HepG2 (cell line): Measurements from ENCODE around the gene ACSL5. TPM values are rescaled to one million over a fixed set of nuclear protein-coding genes. Genes with fewer than 3 reads are reported as not detected.

Experiments
- ATM ChIP-seq: fragments of 450-650 bp; IDR thresholded peaks from 2 replicates; pipeline ENCODE4 v1.7.1; 2017; ENCODE audit warnings: mild to moderate bottlenecking, borderline replicate concordance
- BRCA1 ChIP-seq: sonication (generic); formaldehyde crosslinking; IDR thresholded peaks from 2 replicates; pipeline ENCODE4 v1.4.0; 2020; ENCODE audit warnings: missing genetic modification reagents
- CSRNP1 ChIP-seq: sonication (generic); formaldehyde crosslinking; IDR thresholded peaks from 2 replicates; pipeline ENCODE4 v1.8.1; 2023; ENCODE audit warnings: mild to moderate bottlenecking, missing genetic modification reagents
- DPF2 ChIP-seq: sonication (generic); formaldehyde crosslinking; IDR thresholded peaks from 2 replicates; pipeline ENCODE4 v1.4.0; 2020; ENCODE audit warnings: mild to moderate bottlenecking, low read depth, missing genetic modification reagents, borderline replicate concordance
- EZH2 ChIP-seq: conservative IDR thresholded peaks from 2 replicates; pipeline ENCODE4 v1.6.1; 2012; ENCODE audit warnings: mild to moderate bottlenecking, low read depth, low read length, moderate library complexity
- GABPB1 ChIP-seq: IDR thresholded peaks from 2 replicates; pipeline ENCODE4 v1.6.1; 2016; ENCODE audit warnings: mild to moderate bottlenecking, missing genetic modification reagents, moderate library complexity, missing compliant biosample characterization
- GLI4 ChIP-seq: sonication (generic); formaldehyde crosslinking; IDR thresholded peaks from 2 replicates; pipeline ENCODE4 v1.5.1; 2020; ENCODE audit warnings: missing genetic modification reagents, mild to moderate bottlenecking, moderate library complexity, borderline replicate concordance
- KAT7 ChIP-seq: IDR thresholded peaks from 2 replicates; pipeline ENCODE4 v1.6.1; 2018; ENCODE audit warnings: borderline replicate concordance, missing compliant biosample characterization
- KMT2B ChIP-seq: IDR thresholded peaks from 2 replicates; pipeline ENCODE4 v1.6.1; 2016; ENCODE audit warnings: missing genetic modification reagents, missing compliant biosample characterization
- NFIB ChIP-seq: sonication (generic); formaldehyde crosslinking; IDR thresholded peaks from 2 replicates; pipeline ENCODE4 v1.9.0; 2021; ENCODE audit warnings: missing genetic modification reagents, mild to moderate bottlenecking, borderline replicate concordance
- NFIC ChIP-seq: IDR thresholded peaks from 2 replicates; pipeline ENCODE4 v1.6.1; 2012; ENCODE audit warnings: mild to moderate bottlenecking, low read length, inconsistent platforms
- NFKBIZ ChIP-seq: IDR thresholded peaks from 2 replicates; pipeline ENCODE4 v1.6.1; 2018; ENCODE audit warnings: missing genetic modification reagents, missing compliant biosample characterization
- NR2F2 ChIP-seq: IDR thresholded peaks from 2 replicates; pipeline ENCODE4 v1.6.1; 2012; ENCODE audit warnings: low read depth, inconsistent platforms, borderline replicate concordance
- NRL ChIP-seq: sonication (generic); formaldehyde crosslinking; IDR thresholded peaks from 2 replicates; pipeline ENCODE4 v1.5.0; 2020; ENCODE audit warnings: missing genetic modification reagents, mild to moderate bottlenecking, moderate library complexity, borderline replicate concordance
- POLR2G ChIP-seq: fragments of 200-400 bp; formaldehyde crosslinking; IDR thresholded peaks from 2 replicates; pipeline ENCODE4 v1.6.1; 2018; ENCODE audit warnings: mild to moderate bottlenecking, low read depth, low read length, moderate library complexity
- RFX1 ChIP-seq: fragments of 450-650 bp; IDR thresholded peaks from 2 replicates; pipeline ENCODE4 v1.6.1; 2017
- SPEN ChIP-seq: sonication (generic); formaldehyde crosslinking; IDR thresholded peaks from 2 replicates; pipeline ENCODE4 v1.5.1; 2020; ENCODE audit warnings: low read depth, mild to moderate bottlenecking, missing genetic modification reagents
- TOE1 ChIP-seq: sonication (generic); formaldehyde crosslinking; IDR thresholded peaks from 2 replicates; pipeline ENCODE4 v1.4.0; 2020; ENCODE audit warnings: mild to moderate bottlenecking, missing genetic modification reagents
- ZFP41 ChIP-seq: sonication (generic); formaldehyde crosslinking; IDR thresholded peaks from 2 replicates; pipeline ENCODE4 v1.4.0; 2020; ENCODE audit warnings: mild to moderate bottlenecking, missing genetic modification reagents, borderline replicate concordance
- ZNF10 ChIP-seq: sonication (generic); formaldehyde crosslinking; IDR thresholded peaks from 2 replicates; pipeline ENCODE4 v1.4.0; 2020; ENCODE audit warnings: mild to moderate bottlenecking, low read depth, missing genetic modification reagents, borderline replicate concordance
- ZNF547 ChIP-seq: sonication (generic); formaldehyde crosslinking; IDR thresholded peaks from 2 replicates; pipeline ENCODE4 v1.5.1; 2020; ENCODE audit warnings: mild to moderate bottlenecking, missing genetic modification reagents
- ZNF549 ChIP-seq: sonication (generic); formaldehyde crosslinking; IDR thresholded peaks from 2 replicates; pipeline ENCODE4 v1.5.0; 2020; ENCODE audit warnings: missing genetic modification reagents
- ZNF567 ChIP-seq: sonication (generic); formaldehyde crosslinking; IDR thresholded peaks from 2 replicates; pipeline ENCODE4 v1.8.1; 2023; ENCODE audit warnings: mild to moderate bottlenecking, missing genetic modification reagents, borderline replicate concordance
- ZNF703 ChIP-seq: sonication (generic); formaldehyde crosslinking; IDR thresholded peaks from 2 replicates; pipeline ENCODE4 v1.5.1; 2020; ENCODE audit warnings: missing genetic modification reagents, mild to moderate bottlenecking, moderate library complexity, borderline replicate concordance
- ZNF713 ChIP-seq: sonication (generic); formaldehyde crosslinking; IDR thresholded peaks from 2 replicates; pipeline ENCODE4 v1.4.0; 2020; ENCODE audit warnings: mild to moderate bottlenecking, missing genetic modification reagents
- ZNF772 ChIP-seq: sonication (generic); formaldehyde crosslinking; IDR thresholded peaks from 2 replicates; pipeline ENCODE4 v1.5.0; 2020; ENCODE audit warnings: mild to moderate bottlenecking, missing genetic modification reagents
- ZNF850 ChIP-seq: sonication (generic); formaldehyde crosslinking; conservative IDR thresholded peaks from 2 replicates; pipeline ENCODE4 v1.9.0; 2021; ENCODE audit warnings: mild to moderate bottlenecking, missing genetic modification reagents
- ZSCAN22 ChIP-seq: sonication (generic); formaldehyde crosslinking; IDR thresholded peaks from 2 replicates; pipeline ENCODE4 v1.4.0; 2020; ENCODE audit warnings: mild to moderate bottlenecking, missing genetic modification reagents
- polyA plus RNA-seq, 8 experiments: library from polyadenylated mRNA; depleted of rRNA in 3 of 8; stranded (reverse) in 7 of 8; unstranded in 1 of 8; fragments of >200 nt; fragmentation: Illumina TruSeq in 4 of 8; extraction: Trizol in 4 of 8; gene quantifications; 2 replicates each; pipeline versions ENCODE4 v1.2.1 to v1.2.3, GENCODE V29; 2011 to 2016; ENCODE audit warnings: low read depth in 4 of 8, missing spikeins in 1 of 8, mixed read lengths in 1 of 8; ENCODE audit not compliant: insufficient read depth in 1 of 8
- total RNA-seq, 5 experiments: library from RNA; depleted of rRNA; stranded (reverse); fragments of >200 nt; fragmentation: Illumina TruSeq; extraction: Trizol; gene quantifications; 2 replicates each; pipeline ENCODE4 v1.2.3, GENCODE V29; 2016; ENCODE audit warnings: low read depth in 1 of 5
- TF ChIP-seq, protein P1 (sequence below): IDR thresholded peaks from 2 replicates; pipeline ENCODE4 v1.6.1; 2016
- TF ChIP-seq, protein P2 (sequence below): sonication (generic); IDR thresholded peaks from 2 replicates; pipeline ENCODE4 v1.6.1; 2016; ENCODE audit warnings: low read depth, borderline replicate concordance

ACSL5 gene
- total and polyA plus RNA-seq, 2 of the 13 experiments (the other 11 are each of a cell fraction or from before 2014, with no cell fraction given): 56.4 to 82.5 TPM

- TF ChIP-seq SPEN (CRISPR knock-in tag): peak; percentile 36; the same call in 1 of the 2 replicates
- TF ChIP-seq KMT2B (CRISPR knock-in tag): peak; percentile 71
- peak; percentile 97 for TF ChIP-seq GABPB1 (CRISPR knock-in tag)
- no peak for TF ChIP-seq RFX1
- no peak for TF ChIP-seq NR2F2
- TF ChIP-seq, protein P1, sequence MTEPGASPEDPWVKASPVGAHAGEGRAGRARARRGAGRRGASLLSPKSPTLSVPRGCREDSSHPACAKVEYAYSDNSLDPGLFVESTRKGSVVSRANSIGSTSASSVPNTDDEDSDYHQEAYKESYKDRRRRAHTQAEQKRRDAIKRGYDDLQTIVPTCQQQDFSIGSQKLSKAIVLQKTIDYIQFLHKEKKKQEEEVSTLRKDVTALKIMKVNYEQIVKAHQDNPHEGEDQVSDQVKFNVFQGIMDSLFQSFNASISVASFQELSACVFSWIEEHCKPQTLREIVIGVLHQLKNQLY: no peak
- TF ChIP-seq CSRNP1 (CRISPR knock-in tag): peak; percentile 65
- peak; percentile 86; the same call in 1 of the 2 replicates for TF ChIP-seq ZNF850 (CRISPR knock-in tag)
- TF ChIP-seq ZNF10: no peak
- TF ChIP-seq, protein P2, sequence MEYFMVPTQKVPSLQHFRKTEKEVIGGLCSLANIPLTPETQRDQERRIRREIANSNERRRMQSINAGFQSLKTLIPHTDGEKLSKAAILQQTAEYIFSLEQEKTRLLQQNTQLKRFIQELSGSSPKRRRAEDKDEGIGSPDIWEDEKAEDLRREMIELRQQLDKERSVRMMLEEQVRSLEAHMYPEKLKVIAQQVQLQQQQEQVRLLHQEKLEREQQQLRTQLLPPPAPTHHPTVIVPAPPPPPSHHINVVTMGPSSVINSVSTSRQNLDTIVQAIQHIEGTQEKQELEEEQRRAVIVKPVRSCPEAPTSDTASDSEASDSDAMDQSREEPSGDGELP: peak; percentile 59; the same call in 1 of the 2 replicates
- TF ChIP-seq NFIC: 0 out of 2 replicates have a peak, but pooled peaks have one; percentile 55
- TF ChIP-seq ZNF567 (CRISPR knock-in tag): no peak
- TF ChIP-seq EZH2: no peak
- TF ChIP-seq ZFP41 (CRISPR knock-in tag): no peak
- no peak for TF ChIP-seq ZNF549 (CRISPR knock-in tag)
- TF ChIP-seq TOE1 (CRISPR knock-in tag): no peak
- no peak for TF ChIP-seq NFIB (CRISPR knock-in tag)
- no peak for TF ChIP-seq DPF2
- peak; percentile 73 for TF ChIP-seq ZNF547 (CRISPR knock-in tag)
- TF ChIP-seq ZSCAN22 (CRISPR knock-in tag): 0 out of 2 replicates have a peak, but pooled peaks have one; percentile 58
- no peak for TF ChIP-seq KAT7 (CRISPR knock-in tag)
- TF ChIP-seq POLR2G: peak; percentile 91
- TF ChIP-seq ZNF703 (CRISPR knock-in tag): no peak
- no peak for TF ChIP-seq NFKBIZ
- TF ChIP-seq ZNF772 (CRISPR knock-in tag): no peak
- TF ChIP-seq BRCA1 (CRISPR knock-in tag): no peak
- peak; percentile 86 for TF ChIP-seq NRL (CRISPR knock-in tag)
- TF ChIP-seq ZNF713 (CRISPR knock-in tag): 0 out of 2 replicates have a peak, but pooled peaks have one; percentile 57
- peak; percentile 44; the same call in 1 of the 2 replicates for TF ChIP-seq GLI4 (CRISPR knock-in tag)
- TF ChIP-seq ATM: no peak
Observed at GRCh38 chr10:112446855-112447619, 73.1 kb downstream of the ACSL5 start, which contains the start of the genes VTI1A and ZDHHC6 (continued).
